Pancreas (tissue), 10 donors: Measurements from ENCODE around the gene VPS8. TPM values are rescaled to one million over a fixed set of nuclear protein-coding genes. Genes with fewer than 3 reads are reported as not detected.
A peak's percentile ranks its signal among the peaks of the same experiment; 100 is the strongest.

Experiments
- ATAC-seq, 4 donors: fragments of 200-7000 bp; cut with Tn5 transposase; one replicate each; pipeline versions ENCODE4 v1.8.0 to v1.9.1; 2020; ENCODE audit warnings: mild to moderate bottlenecking in 4 of 4, moderate library complexity in 4 of 4
- DNase-seq, 6 donors: peaks; one replicate each; pipeline ENCODE4 v3.0.0-alpha.2; 2020
- FAIRE-seq: peaks from 2 replicates; lab custom pipeline; 2012; peaks lifted over from hg19 to GRCh38; lab: Jason Lieb, UNC
- H3K27ac ChIP-seq, 4 donors: fragments of 200-600 bp; sonication (generic); 1 replicate in 3 of 4; 2 replicates in 1 of 4; pipeline versions ENCODE4 v1.5.0 to v1.8.0; 2020
- H3K27me3 ChIP-seq, 4 donors: fragments of 200-600 bp; one replicate each; pipeline ENCODE4 v1.8.0; 2021
- H3K36me3 ChIP-seq, 3 donors: fragments of 200-600 bp; sonication (generic) in 1 of 3; one replicate each; pipeline versions ENCODE4 v1.5.0 to v1.8.0; 2020 to 2021
- H3K4me1 ChIP-seq, 3 donors: fragments of 200-600 bp; one replicate each; pipeline ENCODE4 v1.8.0; 2021
- H3K4me3 ChIP-seq, 4 donors: fragments of 200-600 bp; sonication (generic) in 2 of 4; one replicate each; pipeline versions ENCODE4 v1.5.0 to v1.8.0; 2020 to 2021
- H3K9me3 ChIP-seq, 4 donors: fragments of 200-600 bp; one replicate each; pipeline ENCODE4 v1.8.0; 2021
- CTCF ChIP-seq, 4 donors: fragments of 200-600 bp; sonication (generic) in 3 of 4; IDR thresholded peaks; one replicate each; pipeline versions ENCODE4 v1.5.0 to v1.8.0; 2021; ENCODE audit warnings: antibody characterized with exemption in 4 of 4
- WGBS, 2 donors: extraction: QIAGEN DNeasy Blood & Tissue Kit; methylation state at CpG; one replicate each; pipeline ENCODE4 v1.1.7; 2013; 5-methylcytosine and 5-hydroxymethylcytosine counted together
- intact Hi-C, 3 donors: fragments of 100-400 bp; cut with DNase I; formaldehyde crosslinking; loops; one replicate each; pipeline versions ENCODE4 v1.11.1 to v1.14.2; 2022
- polyA plus RNA-seq, 2 donors: library from polyadenylated mRNA; stranded (reverse); fragments of 200-250 nt; gene quantifications; one replicate each; pipeline ENCODE4 v1.2.3, GENCODE V29; 2013
- total RNA-seq, 6 donors: library from RNA; stranded (reverse); fragmentation: NEBNext Ultra II Directional in 4 of 6; extraction: Animal tissue kit (Norgen Biotek cat#: 25700) in 4 of 6; gene quantifications; one replicate each; pipeline versions ENCODE4 v1.2.1 to v1.2.4, GENCODE V29; 2021 to 2023
- donor health status: healthy with polysubstance abuse.
- donor health status: DM: no; HTN: no; CAD: no; lungs with moderate emphysema.
- donor health status: DM: no; HTN: no; CAD: no.
- donor health status: control.
- donor health status: control.
- donor health status: Bipolar disorder and iron deficiency.
- donor health status: DM: yes; HTN: yes; CAD: no.
- donor health status: DM: no; HTN: no; CAD: no.
- donor health status: DM: no; HTN: no; CAD: no.
- donor health status: DM: yes; HTN: yes; CAD: no.

VPS8 gene
- total and polyA plus RNA-seq, 8 donors = 7.9 to 37.5 (median 19.2) TPM

GRCh38 chr3:184796954-184797353 lies 15.0 kb upstream of the VPS8 start:
- DNase-seq = no peak
- no peak for TF ChIP-seq CTCF (IDR thresholded peaks at IDR 0.05)
- Histone ChIP-seq H3K4me3 (no peak overlapping the region), H3K27ac (no peak overlapping the region), H3K4me1 (peaks cover 0 to 9% (median 8%) of the 10 kb centered on the region in 3 donors), H3K27me3 (no peaks in the 10 kb centered on the region), H3K36me3 (no peaks in the 10 kb centered on the region), H3K9me3 (no peaks in the 10 kb centered on the region)
- no peak for FAIRE-seq
- WGBS, 2 donors = 77 to 91% methylated on average over 3 of the region's 3 CpGs
- ATAC-seq = no peak
- intact Hi-C loops = no loop called here

DNA sequence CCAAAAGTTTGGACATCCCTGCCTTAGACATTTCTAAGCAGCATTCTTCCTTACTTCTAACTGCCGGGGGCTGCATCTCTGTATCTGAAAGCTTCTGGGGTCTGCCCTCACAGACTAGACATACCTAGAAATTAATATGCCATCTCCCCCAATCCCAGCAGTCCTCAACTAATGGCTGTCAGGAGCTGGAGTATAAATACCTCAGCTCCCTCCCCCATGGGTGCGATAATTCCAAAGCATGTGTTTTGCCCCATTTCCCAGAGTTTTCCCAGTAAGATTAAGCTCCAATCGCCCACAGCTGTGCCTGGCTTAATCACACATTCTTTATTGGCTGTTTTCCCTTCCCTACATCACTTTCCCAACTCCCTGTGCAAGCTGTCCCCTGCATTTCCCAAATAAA lies 13.8 kb upstream of the VPS8 start:
- ATAC-seq (no peak), DNase-seq (no peak), FAIRE-seq (no peak)
- intact Hi-C loops = no loop called here
- no peak overlapping the region for H3K4me3 ChIP-seq
- H3K27ac ChIP-seq = no peak overlapping the region
- no peaks in the 10 kb centered on the region for H3K27me3 ChIP-seq
- whole genome bisulfite sequencing, 2 donors = 81 to 82% methylated on average over 3 of the region's 3 CpGs
- H3K9me3 ChIP-seq = no peaks in the 10 kb centered on the region
- no peaks in the 10 kb centered on the region for H3K36me3 ChIP-seq
- H3K4me1 ChIP-seq = peaks cover 0 to 9% (median 8%) of the 10 kb centered on the region in 3 donors
- no peak for TF ChIP-seq CTCF (IDR thresholded peaks at IDR 0.05)

GRCh38 chr3:184800349-184800930 lies 11.5 kb upstream of the VPS8 start:
- H3K27ac ChIP-seq = no peak overlapping the region
- intact Hi-C loops = no loop called here
- H3K4me1 ChIP-seq = peaks cover 0 to 13% (median 8%) of the 10 kb centered on the region in 3 donors
- no peak for TF ChIP-seq CTCF (IDR thresholded peaks at IDR 0.05)
- no peaks in the 10 kb centered on the region for H3K9me3 ChIP-seq
- FAIRE-seq (no peak), DNase-seq (no peak), ATAC-seq (peak; percentile 29 to 78 (median 60))
- 61 to 62% methylated on average over 6 of the region's 6 CpGs for WGBS, 2 donors
- no peak overlapping the region for H3K4me3 ChIP-seq
- H3K27me3 ChIP-seq = no peaks in the 10 kb centered on the region
- H3K36me3 ChIP-seq = no peaks in the 10 kb centered on the region

DNA sequence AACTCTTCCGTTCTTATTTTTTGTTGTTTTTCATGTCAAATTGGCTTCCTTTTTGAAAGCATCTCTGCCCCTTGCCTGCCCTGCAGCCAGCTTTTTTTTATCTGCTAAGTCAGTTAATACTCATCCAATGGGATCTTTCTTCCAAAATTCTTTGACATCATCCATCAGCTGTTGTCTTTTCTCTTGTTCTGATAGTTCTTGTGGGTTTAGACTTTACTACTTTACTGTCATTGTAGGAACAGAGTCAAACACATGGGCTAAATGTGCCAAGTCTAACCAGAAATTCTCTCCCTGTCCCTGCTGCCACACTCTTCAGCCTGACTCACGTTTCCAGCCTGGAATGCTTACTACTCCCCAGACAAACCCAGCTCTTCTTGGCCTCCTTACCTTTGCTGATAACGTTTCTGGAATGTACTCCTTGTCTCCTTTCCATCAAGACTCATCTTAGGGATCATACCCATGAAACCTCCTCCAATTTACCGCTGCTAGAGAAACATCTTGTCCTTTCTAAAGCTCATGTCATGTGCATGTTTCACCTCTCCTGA lies 10.7 kb upstream of the VPS8 start:
- intact Hi-C loops = no loop called here
- FAIRE-seq (no peak), ATAC-seq (no peak), DNase-seq (no peak)
- no peaks in the 10 kb centered on the region for H3K27me3 ChIP-seq
- no peaks in the 10 kb centered on the region for H3K9me3 ChIP-seq
- no peak for TF ChIP-seq CTCF (IDR thresholded peaks at IDR 0.05)
- H3K27ac ChIP-seq = no peak overlapping the region
- 58 to 62% methylated on average over 4 of the region's 4 CpGs for WGBS, 2 donors
- H3K4me3 ChIP-seq = no peak overlapping the region
- peaks cover 0 to 19% (median 11%) of the 10 kb centered on the region in 3 donors for H3K4me1 ChIP-seq
- H3K36me3 ChIP-seq = no peaks in the 10 kb centered on the region

- WGBS, 2 donors = 96 to 98% methylated on average over 4 of the region's 4 CpGs
- Histone ChIP-seq H3K27me3 (no peaks in the 10 kb centered on the region), H3K27ac (no peak overlapping the region), H3K9me3 (no peaks in the 10 kb centered on the region), H3K4me3 (no peak overlapping the region), H3K4me1 (peaks cover 0 to 19% (median 11%) of the 10 kb centered on the region in 3 donors), H3K36me3 (no peaks in the 10 kb centered on the region)
- DNase-seq = no peak
- no peak for ATAC-seq
- FAIRE-seq = no peak
- intact Hi-C loops = no loop called here
- no peak for TF ChIP-seq CTCF (IDR thresholded peaks at IDR 0.05)
Observed at GRCh38 chr3:184802150-184802549, 9.8 kb upstream of the VPS8 start.
